Mucosa of descending colon (tissue), 3 donors: ENCODE results near the gene SLMAP. TPM values are rescaled to one million over a fixed set of nuclear protein-coding genes. Genes with fewer than 3 reads are reported as not detected.

Experiments
- ATAC-seq: fragments of 200-7000 bp; cut with Tn5 transposase; one replicate; pipeline ENCODE4 v1.9.1; 2020; ENCODE audit warnings: mild to moderate bottlenecking, moderate library complexity
- DNase-seq, 3 donors: peaks; one replicate each; pipeline ENCODE4 v3.0.0-alpha.2; 2020
- H3K36me3 ChIP-seq: fragments of 200-600 bp; one replicate; pipeline ENCODE4 v1.8.0; 2021; ENCODE audit warnings: low read depth, mild to moderate bottlenecking
- H3K4me1 ChIP-seq: fragments of 200-600 bp; one replicate; pipeline ENCODE4 v1.8.0; 2021; ENCODE audit warnings: low read depth, mild to moderate bottlenecking
- H3K4me3 ChIP-seq: fragments of 200-600 bp; one replicate; pipeline ENCODE4 v1.8.0; 2021; ENCODE audit warnings: mild to moderate bottlenecking
- H3K9me3 ChIP-seq: fragments of 200-600 bp; one replicate; pipeline ENCODE4 v1.8.0; 2021; ENCODE audit warnings: mild to moderate bottlenecking
- intact Hi-C, 2 donors: fragments of 100-400 bp; cut with DNase I in 1 of 2; cut with micrococcal nuclease in 1 of 2; formaldehyde crosslinking; loops; one replicate each; pipeline versions ENCODE4 v1.11.0 to v1.11.1; 2022; cut with DNase I, micrococcal nuclease
- total RNA-seq, 3 donors: library from RNA; stranded (reverse); fragmentation: NEBNext Ultra II Directional in 2 of 3; extraction: Animal tissue kit (Norgen Biotek cat#: 25700) in 2 of 3; gene quantifications; one replicate each; pipeline versions ENCODE4 v1.2.1 to v1.2.4, GENCODE V29; 2021 to 2023
- TF ChIP-seq, protein P1 (sequence below): fragments of 200-600 bp; IDR thresholded peaks from one replicate; pipeline ENCODE4 v1.8.0; 2022; ENCODE audit warnings: antibody characterized with exemption, mild to moderate bottlenecking
- donor health status: DM: no; HTN: no; CAD: no; lungs with moderate emphysema.
- donor health status: DM: no; HTN: no; CAD: no.
- donor health status: DM: no; HTN: yes; CAD: no.

The SLMAP gene
- total RNA-seq, 3 donors from 2014 or later = 73.8 to 298 (median 83.8) TPM

DNA sequence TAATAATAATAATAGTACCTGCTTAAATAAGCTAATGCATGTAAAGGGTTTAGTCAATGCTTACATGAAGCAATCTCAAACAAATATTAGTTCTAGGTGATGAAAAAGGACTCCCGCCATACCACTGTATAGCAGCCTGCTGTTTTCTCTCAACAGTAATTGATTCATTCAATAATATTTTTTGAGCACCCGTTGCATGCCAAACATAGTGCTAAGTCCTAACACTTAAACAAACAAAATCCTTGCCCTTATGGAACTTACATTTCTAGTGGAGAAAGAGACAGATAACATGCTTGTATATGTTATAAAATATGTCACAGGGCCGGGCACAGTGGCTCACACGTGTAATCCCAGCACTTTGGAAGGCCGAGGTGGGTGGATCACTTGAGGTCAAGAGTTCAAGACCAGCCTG, 190.9 kb downstream of the SLMAP start:
- H3K4me3 ChIP-seq = no peak overlapping the region
- H3K9me3 ChIP-seq = no peaks in the 10 kb centered on the region
- H3K36me3 ChIP-seq = no peaks in the 10 kb centered on the region
- DNase-seq (no peak), ATAC-seq (no peak)
- TF ChIP-seq, protein P1, sequence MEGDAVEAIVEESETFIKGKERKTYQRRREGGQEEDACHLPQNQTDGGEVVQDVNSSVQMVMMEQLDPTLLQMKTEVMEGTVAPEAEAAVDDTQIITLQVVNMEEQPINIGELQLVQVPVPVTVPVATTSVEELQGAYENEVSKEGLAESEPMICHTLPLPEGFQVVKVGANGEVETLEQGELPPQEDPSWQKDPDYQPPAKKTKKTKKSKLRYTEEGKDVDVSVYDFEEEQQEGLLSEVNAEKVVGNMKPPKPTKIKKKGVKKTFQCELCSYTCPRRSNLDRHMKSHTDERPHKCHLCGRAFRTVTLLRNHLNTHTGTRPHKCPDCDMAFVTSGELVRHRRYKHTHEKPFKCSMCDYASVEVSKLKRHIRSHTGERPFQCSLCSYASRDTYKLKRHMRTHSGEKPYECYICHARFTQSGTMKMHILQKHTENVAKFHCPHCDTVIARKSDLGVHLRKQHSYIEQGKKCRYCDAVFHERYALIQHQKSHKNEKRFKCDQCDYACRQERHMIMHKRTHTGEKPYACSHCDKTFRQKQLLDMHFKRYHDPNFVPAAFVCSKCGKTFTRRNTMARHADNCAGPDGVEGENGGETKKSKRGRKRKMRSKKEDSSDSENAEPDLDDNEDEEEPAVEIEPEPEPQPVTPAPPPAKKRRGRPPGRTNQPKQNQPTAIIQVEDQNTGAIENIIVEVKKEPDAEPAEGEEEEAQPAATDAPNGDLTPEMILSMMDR = no peak
- H3K4me1 ChIP-seq = peaks cover 8% of the 10 kb centered on the region
- intact Hi-C loops = no loop called here

DNA sequence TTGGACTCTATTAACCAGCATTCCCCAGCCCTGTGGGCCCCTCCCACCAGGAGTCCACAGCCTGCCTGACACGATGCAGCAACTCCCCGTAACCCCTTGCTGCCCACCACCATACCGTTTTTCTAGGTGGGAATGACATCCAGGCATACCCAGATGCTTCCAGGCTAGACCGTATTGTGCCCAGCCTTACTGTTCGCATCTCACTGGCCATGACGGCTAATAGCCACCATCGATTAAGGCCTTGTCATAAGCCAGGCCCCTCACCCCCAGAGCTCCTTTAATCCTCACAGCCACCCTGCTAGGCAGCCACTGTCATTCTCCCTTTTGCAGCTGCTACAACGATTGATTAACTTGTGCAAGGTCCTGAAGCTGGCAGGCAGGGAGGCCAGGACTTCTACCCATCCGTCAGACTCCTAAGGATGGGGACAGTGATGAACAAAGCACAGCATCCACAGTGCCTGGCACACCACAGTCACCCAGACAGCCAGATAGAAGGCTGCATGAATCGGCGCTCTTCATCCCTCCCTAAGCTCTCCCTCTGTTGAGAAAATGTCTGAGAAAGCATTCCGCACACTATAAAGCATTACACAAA, 192.1 kb downstream of the SLMAP start:
- intact Hi-C loops = no loop called here
- TF ChIP-seq, protein P1 = no peak
- Histone ChIP-seq H3K36me3 (no peaks in the 10 kb centered on the region), H3K9me3 (no peaks in the 10 kb centered on the region), H3K4me1 (peaks cover 9% of the 10 kb centered on the region), H3K4me3 (no peak overlapping the region)
- ATAC-seq (no peak), DNase-seq (no peak)

DNA sequence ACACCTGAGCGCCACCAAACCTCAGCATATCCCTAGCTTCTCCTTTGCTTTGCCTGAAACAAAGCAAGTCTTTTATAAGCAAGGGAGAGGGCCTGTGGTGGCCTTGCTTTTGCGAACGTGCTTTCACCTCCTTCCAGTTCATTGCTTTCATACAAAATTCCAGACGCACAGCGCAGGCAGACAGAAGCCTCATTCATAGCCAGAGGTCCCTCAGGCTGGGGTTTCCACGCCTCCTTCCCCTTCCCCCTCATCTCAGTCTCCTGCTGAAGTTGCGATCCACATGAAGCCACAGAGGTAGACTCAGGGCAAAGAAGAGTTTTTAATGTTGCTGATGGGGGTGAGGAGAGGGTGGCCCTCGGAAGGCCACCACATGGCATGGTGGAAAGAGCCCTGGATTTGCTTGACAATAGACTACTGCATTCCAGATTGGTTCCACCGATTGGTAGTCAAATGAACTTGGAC, 192.7 kb downstream of the SLMAP start:
- DNase-seq = no peak
- no peaks in the 10 kb centered on the region for H3K36me3 ChIP-seq
- no peak overlapping the region for H3K4me3 ChIP-seq
- TF ChIP-seq, protein P1 = no peak
- H3K4me1 ChIP-seq = peaks cover 9% of the 10 kb centered on the region
- intact Hi-C loops = no loop called here
- H3K9me3 ChIP-seq = no peaks in the 10 kb centered on the region
- ATAC-seq = no peak

DNA sequence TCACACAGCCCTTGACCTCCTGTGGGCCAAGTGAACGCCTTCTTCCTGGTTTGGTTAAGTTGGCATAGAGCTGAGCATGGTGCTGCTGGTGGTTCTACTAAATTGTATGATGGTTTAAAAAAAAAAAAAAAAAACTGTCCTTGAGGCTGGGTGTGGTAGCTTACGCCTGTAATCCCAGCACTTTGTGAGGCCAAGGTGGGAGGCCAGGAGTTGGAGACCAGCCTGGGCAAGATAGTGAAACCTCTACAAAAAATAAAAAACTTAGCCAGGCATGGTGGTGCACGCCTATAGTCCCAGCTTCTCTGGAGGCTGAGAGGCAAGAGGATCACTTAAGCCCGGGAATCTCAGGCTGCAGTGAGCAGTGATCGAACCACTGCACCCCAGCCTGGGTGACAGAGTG, 193.2 kb downstream of the SLMAP start:
- intact Hi-C loops = no loop called here
- no peaks in the 10 kb centered on the region for H3K36me3 ChIP-seq
- no peak overlapping the region for H3K4me3 ChIP-seq
- no peaks in the 10 kb centered on the region for H3K9me3 ChIP-seq
- DNase-seq (no peak), ATAC-seq (no peak)
- peaks cover 9% of the 10 kb centered on the region for H3K4me1 ChIP-seq
- TF ChIP-seq, protein P1 = no peak

DNA sequence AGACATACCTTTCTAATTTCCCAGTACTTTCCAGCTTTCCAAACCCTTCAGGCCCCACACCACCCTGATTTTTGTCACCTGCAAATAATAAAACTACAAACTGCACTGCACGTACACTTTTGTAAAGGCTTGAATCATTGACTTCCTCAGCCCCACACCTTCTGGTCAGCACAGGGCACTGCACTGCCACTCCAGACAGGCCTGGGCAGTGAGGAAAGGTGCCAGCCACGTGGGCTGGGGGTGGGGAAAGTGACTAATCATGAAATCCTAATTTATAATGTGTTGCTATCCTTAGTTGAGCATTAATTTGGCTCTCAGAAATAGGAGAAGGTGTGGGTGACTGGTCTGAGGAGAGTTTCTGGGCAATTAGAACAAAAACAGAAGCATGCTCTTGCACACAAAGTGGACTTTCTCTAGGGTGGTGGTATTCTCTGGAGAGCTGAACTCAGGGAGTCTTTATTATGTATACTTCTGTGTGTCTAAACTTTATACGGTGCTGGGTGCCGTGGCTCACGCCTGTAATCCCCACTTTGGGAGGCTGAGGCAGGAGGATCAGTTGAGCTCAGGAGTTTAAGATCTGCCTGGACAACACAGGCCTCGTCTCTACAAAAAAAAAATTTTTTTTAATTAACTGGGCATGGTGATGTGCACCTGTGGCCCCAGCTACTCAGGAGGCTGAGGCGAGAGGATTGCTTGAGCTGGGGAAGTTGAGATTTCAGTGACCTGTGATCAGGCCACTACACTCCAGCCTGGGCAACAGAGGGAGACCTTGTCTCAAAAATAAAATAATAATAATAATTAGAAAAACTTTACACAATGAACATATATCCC, 193.9 kb downstream of the SLMAP start:
- H3K4me1 ChIP-seq = peaks cover 9% of the 10 kb centered on the region
- TF ChIP-seq, protein P1 = no peak
- no peak overlapping the region for H3K4me3 ChIP-seq
- no peaks in the 10 kb centered on the region for H3K36me3 ChIP-seq
- intact Hi-C loops = no loop called here
- no peaks in the 10 kb centered on the region for H3K9me3 ChIP-seq
- DNase-seq (no peak), ATAC-seq (peak; percentile 61)
